HepG2 (cell line): Measurements from ENCODE around the gene MCMBP. TPM values are rescaled to one million over a fixed set of nuclear protein-coding genes. Genes with fewer than 3 reads are reported as not detected.

Source experiments
- ATAC-seq: fragments of 200-7000 bp; cut with Tn5 transposase; 3 replicates; pipeline ENCODE4 v1.9.1; 2020; ENCODE audit warnings: mild to moderate bottlenecking, moderate library complexity
- BruUV-seq: library from RNA; stranded (reverse); fragments of 400-500 nt; replicated peaks from 2 replicates; lab custom pipeline; 2021; lab: Mats Ljungman, UMichigan
- CTCF ChIA-PET: fragments of 300-600 bp; formaldehyde crosslinking; extraction: SDS; loops from one replicate; lab custom pipeline; 2021; ENCODE audit warnings: low total read pairs, inconsistent platforms, low intra/inter-chr PET ratio; lab: Yijun Ruan, JAX
- POLR2A ChIA-PET: fragments of 350-600 bp; sonication (Branson Sonifier 250); formaldehyde crosslinking; loops from one replicate; lab custom pipeline; 2020; ENCODE audit warnings: antibody characterized with exemption, inconsistent platforms; lab: Yijun Ruan, JAX
- DNase-seq: peaks from one replicate; pipeline ENCODE4 v3.0.0-alpha.2; 2015; ENCODE audit warnings: low spot score
- FAIRE-seq: peaks from 3 replicates; lab custom pipeline; 2011; peaks lifted over from hg19 to GRCh38; lab: Jason Lieb, UNC
- H2AFZ ChIP-seq: one replicate; pipeline ENCODE4 v1.6.1; 2011; ENCODE audit warnings: low read length, inconsistent platforms
- H3K27ac ChIP-seq: fragments of 300-600 bp; 3 replicates; pipeline ENCODE4 v1.8.0; 2011; ENCODE audit warnings: mixed run types, mild to moderate bottlenecking, mixed read lengths, low read length, inconsistent platforms; ENCODE audit not compliant: insufficient read depth; ENCODE audit errors: extremely low read length
- H3K27me3 ChIP-seq, 2 experiments: fragments of 200-600 bp in 1 of 2; 2 replicates in 1 of 2; 3 replicates in 1 of 2; pipeline versions ENCODE4 v1.6.0 to v1.8.0; 2011; ENCODE audit warnings: low read length in 2 of 2, mild to moderate bottlenecking in 2 of 2, moderate library complexity in 2 of 2, inconsistent platforms in 1 of 2; ENCODE audit not compliant: insufficient read depth in 2 of 2, control insufficient read depth in 1 of 2
- H3K36me3 ChIP-seq, 2 experiments: fragments of 200-600 bp in 1 of 2; replicated peaks in 1 of 2; 2 replicates in 1 of 2; 3 replicates in 1 of 2; pipeline versions ENCODE4 v1.5.1 to v1.8.0; 2011; ENCODE audit warnings: low read length in 2 of 2, inconsistent platforms in 1 of 2; ENCODE audit not compliant: insufficient read depth in 2 of 2, control insufficient read depth in 1 of 2
- H3K4me1 ChIP-seq: 2 replicates; pipeline ENCODE4 v1.5.1; 2012; ENCODE audit warnings: low read length, inconsistent platforms; ENCODE audit not compliant: insufficient read depth
- H3K4me2 ChIP-seq: 2 replicates; pipeline ENCODE4 v1.6.0; 2011; ENCODE audit warnings: low read depth, low read length, inconsistent platforms
- H3K4me3 ChIP-seq, 3 experiments: fragments of 200-600 bp in 1 of 3; sonication (generic), shearing (Covaris generic) in 1 of 3; replicated peaks in 1 of 3; 2 replicates each; pipeline ENCODE4 v1.5.1; 2011 to 2016; ENCODE audit warnings: low read length in 3 of 3, inconsistent platforms in 2 of 3, low read depth in 2 of 3, mild to moderate bottlenecking in 2 of 3, control low read depth in 1 of 3, mixed read lengths in 1 of 3; ENCODE audit not compliant: insufficient read depth in 1 of 3
- H3K79me2 ChIP-seq: one replicate; pipeline ENCODE4 v1.6.1; 2011; ENCODE audit warnings: low read length, inconsistent platforms; ENCODE audit not compliant: insufficient read depth
- H3K9ac ChIP-seq: 2 replicates; pipeline ENCODE4 v1.6.0; 2011; ENCODE audit warnings: mild to moderate bottlenecking, low read depth, low read length, inconsistent platforms; ENCODE audit not compliant: insufficient read depth
- H3K9me3 ChIP-seq: 2 replicates; pipeline ENCODE4 v1.5.1; 2012; ENCODE audit warnings: mild to moderate bottlenecking, low read length
- H4K20me1 ChIP-seq: 2 replicates; pipeline ENCODE4 v1.6.0; 2011; ENCODE audit warnings: inconsistent platforms, mild to moderate bottlenecking, low read length, moderate library complexity; ENCODE audit not compliant: insufficient read depth
- ESRRA ChIP-seq: sonication (generic); formaldehyde crosslinking; IDR thresholded peaks from 2 replicates; pipeline ENCODE4 v1.5.1; 2020; ENCODE audit warnings: mild to moderate bottlenecking, low read depth, missing genetic modification reagents
- HHEX ChIP-seq: IDR thresholded peaks from 2 replicates; pipeline ENCODE4 v1.6.1; 2016; ENCODE audit warnings: control low read depth
- KDM3A ChIP-seq: IDR thresholded peaks from 2 replicates; pipeline ENCODE4 v1.6.1; 2018; ENCODE audit warnings: low read depth, missing compliant biosample characterization
- NFE2 ChIP-seq: sonication (generic); formaldehyde crosslinking; IDR thresholded peaks from 2 replicates; pipeline ENCODE4 v1.4.0; 2020; ENCODE audit warnings: missing genetic modification reagents
- POGZ ChIP-seq: sonication (generic); formaldehyde crosslinking; IDR thresholded peaks from 2 replicates; pipeline ENCODE4 v1.4.0; 2020; ENCODE audit warnings: mild to moderate bottlenecking, missing genetic modification reagents
- RARA ChIP-seq: IDR thresholded peaks from 2 replicates; pipeline ENCODE4 v1.6.1; 2016; ENCODE audit warnings: missing genetic modification reagents, missing compliant biosample characterization
- RFX3 ChIP-seq: IDR thresholded peaks from 2 replicates; pipeline ENCODE4 v1.6.1; 2016; ENCODE audit warnings: missing biosample characterization, missing genetic modification reagents
- RFX5 ChIP-seq: IDR thresholded peaks from 2 replicates; pipeline ENCODE4 v1.6.1; 2011; ENCODE audit warnings: low read depth, low read length, improper control_type of control experiment
- SIX1 ChIP-seq: sonication (generic); formaldehyde crosslinking; IDR thresholded peaks from 2 replicates; pipeline ENCODE4 v1.4.0; 2020; ENCODE audit warnings: missing genetic modification reagents, borderline replicate concordance
- TGIF2 ChIP-seq: IDR thresholded peaks from 2 replicates; pipeline ENCODE4 v1.6.1; 2016; ENCODE audit warnings: control low read depth, missing compliant biosample characterization
- ZBTB7A ChIP-seq: sonication (generic); formaldehyde crosslinking; IDR thresholded peaks from 2 replicates; pipeline ENCODE4 v1.8.0; 2022; ENCODE audit warnings: mild to moderate bottlenecking, missing genetic modification reagents
- ZC3H4 ChIP-seq: sonication (generic); formaldehyde crosslinking; IDR thresholded peaks from 2 replicates; pipeline ENCODE4 v1.4.0; 2020; ENCODE audit warnings: missing genetic modification reagents, borderline replicate concordance
- in situ Hi-C: cut with HindIII; loops from 2 replicates; pipeline ENCODE4 v1.10.0; 2017; ENCODE audit warnings: low pct_unique_long_range_greater_than_20kb; ENCODE audit not compliant: extremely low pct_ligation_motif_present
- intact Hi-C: fragments of 100-400 bp; cut with micrococcal nuclease; formaldehyde crosslinking; loops from one replicate; pipeline ENCODE4 v1.10.0; 2022; ENCODE audit not compliant: unreplicated experiment
- polyA plus RNA-seq, 8 experiments: library from polyadenylated mRNA; depleted of rRNA in 3 of 8; stranded (reverse) in 7 of 8; unstranded in 1 of 8; fragments of >200 nt; fragmentation: Illumina TruSeq in 4 of 8; extraction: Trizol in 4 of 8; gene quantifications; 2 replicates each; pipeline versions ENCODE4 v1.2.1 to v1.2.3, GENCODE V29; 2011 to 2016; ENCODE audit warnings: low read depth in 4 of 8, missing spikeins in 1 of 8, mixed read lengths in 1 of 8; ENCODE audit not compliant: insufficient read depth in 1 of 8
- total RNA-seq, 5 experiments: library from RNA; depleted of rRNA; stranded (reverse); fragments of >200 nt; fragmentation: Illumina TruSeq; extraction: Trizol; gene quantifications; 2 replicates each; pipeline ENCODE4 v1.2.3, GENCODE V29; 2016; ENCODE audit warnings: low read depth in 1 of 5
- TF ChIP-seq, protein P1 (sequence below): sonication (generic); formaldehyde crosslinking; conservative IDR thresholded peaks from 2 replicates; pipeline ENCODE4 v1.4.0; 2020; ENCODE audit warnings: missing genetic modification reagents

Gene MCMBP
- total and polyA plus RNA-seq, 2 of the 13 experiments (the other 11 are each of a cell fraction or from before 2014, with no cell fraction given) = 35.7 to 62.4 TPM

DNA sequence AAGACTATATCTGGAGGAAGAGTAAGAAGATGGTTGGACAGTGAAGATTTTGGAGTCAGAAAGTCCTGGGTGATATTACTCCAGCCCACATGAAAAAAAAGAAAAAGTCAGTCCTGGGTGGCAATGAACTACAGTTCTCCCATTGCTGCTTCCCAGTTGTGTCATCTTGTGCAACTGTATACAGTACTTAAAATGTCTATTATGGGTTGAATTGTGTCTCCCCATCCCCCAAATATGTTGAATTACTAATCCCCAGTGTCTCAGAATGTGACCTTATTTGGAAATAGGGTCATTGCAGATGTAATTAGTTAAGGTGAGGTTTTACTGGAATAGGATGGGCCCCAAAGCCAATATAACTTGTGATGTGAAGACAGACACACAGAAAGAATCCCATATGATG is 35.5 kb upstream of the MCMBP start:
- H3K4me2 ChIP-seq = no peak overlapping the region
- H3K27ac ChIP-seq = no peak overlapping the region
- no peak for DNase-seq
- H3K79me2 ChIP-seq = no peaks in the 10 kb centered on the region
- H3K4me1 ChIP-seq = no peaks in the 10 kb centered on the region
- H3K36me3 ChIP-seq = peaks cover 12 to 55% of the 10 kb centered on the region in 2 experiments
- CTCF ChIA-PET = no interaction called here
- POLR2A ChIA-PET = no interaction called here
- FAIRE-seq = no peak
- intact Hi-C loops = no loop called here
- no peaks in the 10 kb centered on the region for H3K27me3 ChIP-seq
- H3K9me3 ChIP-seq = no peaks in the 10 kb centered on the region
- no peak for ATAC-seq
- H3K9ac ChIP-seq = no peak overlapping the region
- no peak overlapping the region for H3K4me3 ChIP-seq
- in situ Hi-C loops = no loop called here
- TF ChIP-seq SIX1 (no peak), ZBTB7A (CRISPR knock-in tag) (no peak), KDM3A (no peak), RFX5 (no peak), ZC3H4 (no peak), POGZ (CRISPR knock-in tag) (no peak), TGIF2 (CRISPR knock-in tag) (no peak), RARA (CRISPR knock-in tag) (no peak), RFX3 (CRISPR knock-in tag) (no peak), NFE2 (CRISPR knock-in tag) (no peak), HHEX (CRISPR knock-in tag) (no peak), ESRRA (CRISPR knock-in tag) (no peak)
- TF ChIP-seq, protein P1, sequence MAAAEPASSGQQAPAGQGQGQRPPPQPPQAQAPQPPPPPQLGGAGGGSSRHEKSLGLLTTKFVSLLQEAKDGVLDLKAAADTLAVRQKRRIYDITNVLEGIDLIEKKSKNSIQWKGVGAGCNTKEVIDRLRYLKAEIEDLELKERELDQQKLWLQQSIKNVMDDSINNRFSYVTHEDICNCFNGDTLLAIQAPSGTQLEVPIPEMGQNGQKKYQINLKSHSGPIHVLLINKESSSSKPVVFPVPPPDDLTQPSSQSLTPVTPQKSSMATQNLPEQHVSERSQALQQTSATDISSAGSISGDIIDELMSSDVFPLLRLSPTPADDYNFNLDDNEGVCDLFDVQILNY (CRISPR knock-in tag) = no peak
- no TSS peak for BruUV-seq
- H4K20me1 ChIP-seq = no peaks in the 10 kb centered on the region
- H2AFZ ChIP-seq = no peak overlapping the region
